Measurements from ENCODE around the gene AUP1. TPM values are rescaled to one million over a fixed set of nuclear protein-coding genes. Genes with fewer than 3 reads are reported as not detected.

The AUP1 gene
- total RNA-seq, 1 experiment from 2014 or later: 151 TPM

- Histone ChIP-seq H3K27me3 (replicated peaks) (no peaks in the 10 kb centered on the region), H3K27ac (0 out of 2 replicates have a peak overlapping the region, but pooled peaks have one; percentile 4), H3K9me3 (replicated peaks) (0 out of 2 replicates have a peak, but pooled peaks cover 7% of the 10 kb centered on the region), H3K36me3 (peaks cover 24% of the 10 kb centered on the region), H3K4me1 (replicated peaks) (peaks cover 34% of the 10 kb centered on the region), H3K4me3 (peak overlapping the region; percentile 65)
- DNase-seq (ENCODE audit: low read depth in 1 of 2, low spot score in 2 of 2): no peak
Measured at GRCh38 chr2:74552914-74553811, 23.7 kb upstream of the AUP1 start.

- H3K36me3 ChIP-seq: peaks cover 24% of the 10 kb centered on the region
- H3K27ac ChIP-seq: no peak overlapping the region
- peaks cover 34% of the 10 kb centered on the region for H3K4me1 ChIP-seq (replicated peaks)
- no peak for DNase-seq (ENCODE audit: low read depth in 1 of 2, low spot score in 2 of 2)
- no peak overlapping the region for H3K4me3 ChIP-seq
- 0 out of 2 replicates have a peak, but pooled peaks cover 7% of the 10 kb centered on the region for H3K9me3 ChIP-seq (replicated peaks)
- H3K27me3 ChIP-seq (replicated peaks): no peaks in the 10 kb centered on the region
Measured at GRCh38 chr2:74551942-74552913, 22.7 kb upstream of the AUP1 start.

GRCh38 chr2:74551530-74551929, 22.0 kb upstream of the AUP1 start:
- H3K4me1 ChIP-seq (replicated peaks): peaks cover 34% of the 10 kb centered on the region

GRCh38 chr2:74550231-74550630, 20.7 kb upstream of the AUP1 start:
- peaks cover 11% of the 10 kb centered on the region for H3K36me3 ChIP-seq
- H3K4me3 ChIP-seq: no peak overlapping the region
- H3K9me3 ChIP-seq (replicated peaks): 0 out of 2 replicates have a peak, but pooled peaks cover 7% of the 10 kb centered on the region
- H3K27me3 ChIP-seq (replicated peaks): no peaks in the 10 kb centered on the region
- DNase-seq (ENCODE audit: low read depth in 1 of 2, low spot score in 2 of 2): no peak
- H3K4me1 ChIP-seq (replicated peaks): peaks cover 25% of the 10 kb centered on the region
- H3K27ac ChIP-seq: no peak overlapping the region

More at GRCh38 chr2:74551530-74551929, 22.0 kb upstream of the AUP1 start:
- Histone ChIP-seq H3K27me3 (replicated peaks) (no peaks in the 10 kb centered on the region), H3K27ac (no peak overlapping the region), H3K36me3 (peaks cover 20% of the 10 kb centered on the region), H3K9me3 (replicated peaks) (0 out of 2 replicates have a peak, but pooled peaks cover 7% of the 10 kb centered on the region), H3K4me3 (no peak overlapping the region)
- no peak for DNase-seq (ENCODE audit: low read depth in 1 of 2, low spot score in 2 of 2)

- peak overlapping the region; percentile 37 for H3K4me3 ChIP-seq
- 0 out of 2 replicates have a peak, but pooled peaks cover 7% of the 10 kb centered on the region for H3K9me3 ChIP-seq (replicated peaks)
- no peak for DNase-seq (ENCODE audit: low read depth in 1 of 2, low spot score in 2 of 2)
- peaks cover 23% of the 10 kb centered on the region for H3K4me1 ChIP-seq (replicated peaks)
- no peaks in the 10 kb centered on the region for H3K27me3 ChIP-seq (replicated peaks)
- H3K27ac ChIP-seq: no peak overlapping the region
- H3K36me3 ChIP-seq: peaks cover 11% of the 10 kb centered on the region
Measured at GRCh38 chr2:74548900-74549826, 19.7 kb upstream of the AUP1 start.

- DNase-seq (ENCODE audit: low read depth in 1 of 2, low spot score in 2 of 2): no peak
- peaks cover 11% of the 10 kb centered on the region for H3K36me3 ChIP-seq
- H3K9me3 ChIP-seq (replicated peaks): 0 out of 2 replicates have a peak, but pooled peaks cover 7% of the 10 kb centered on the region
- peak overlapping the region; percentile 37 for H3K4me3 ChIP-seq
- H3K4me1 ChIP-seq (replicated peaks): peaks cover 19% of the 10 kb centered on the region
- no peak overlapping the region for H3K27ac ChIP-seq
- H3K27me3 ChIP-seq (replicated peaks): no peaks in the 10 kb centered on the region
Measured at GRCh38 chr2:74548285-74548899, 18.9 kb upstream of the AUP1 start.

- Histone ChIP-seq H3K4me3 (no peak overlapping the region), H3K36me3 (peaks cover 11% of the 10 kb centered on the region), H3K27me3 (replicated peaks) (no peaks in the 10 kb centered on the region), H3K27ac (no peak overlapping the region), H3K9me3 (replicated peaks) (0 out of 2 replicates have a peak, but pooled peaks cover 7% of the 10 kb centered on the region), H3K4me1 (replicated peaks) (peaks cover 13% of the 10 kb centered on the region)
- DNase-seq (ENCODE audit: low read depth in 1 of 2, low spot score in 2 of 2): no peak
Measured at GRCh38 chr2:74546004-74546403, 16.5 kb upstream of the AUP1 start.

- peaks cover 8% of the 10 kb centered on the region for H3K36me3 ChIP-seq
- DNase-seq (ENCODE audit: low read depth in 1 of 2, low spot score in 2 of 2): no peak
Measured at GRCh38 chr2:74544634-74545033, 15.1 kb upstream of the AUP1 start.

GRCh38 chr2:74542978-74543377, 13.5 kb upstream of the AUP1 start:
- H3K36me3 ChIP-seq: no peaks in the 10 kb centered on the region
- H3K4me1 ChIP-seq (replicated peaks): no peaks in the 10 kb centered on the region
- no peak for DNase-seq (ENCODE audit: low read depth in 1 of 2, low spot score in 2 of 2)
- H3K27me3 ChIP-seq (replicated peaks): no peaks in the 10 kb centered on the region
- H3K27ac ChIP-seq: no peak overlapping the region
- H3K9me3 ChIP-seq (replicated peaks): no peaks in the 10 kb centered on the region
- no peak overlapping the region for H3K4me3 ChIP-seq

More at GRCh38 chr2:74544634-74545033, 15.1 kb upstream of the AUP1 start:
- Histone ChIP-seq H3K27me3 (replicated peaks) (no peaks in the 10 kb centered on the region), H3K4me1 (replicated peaks) (peaks cover 13% of the 10 kb centered on the region), H3K4me3 (no peak overlapping the region), H3K9me3 (replicated peaks) (0 out of 2 replicates have a peak, but pooled peaks cover 7% of the 10 kb centered on the region), H3K27ac (no peak overlapping the region)

GRCh38 chr2:74540291-74540690, 10.8 kb upstream of the AUP1 start:
- no peak for DNase-seq (ENCODE audit: low read depth in 1 of 2, low spot score in 2 of 2)
- Histone ChIP-seq H3K27me3 (replicated peaks) (no peaks in the 10 kb centered on the region), H3K4me1 (replicated peaks) (no peaks in the 10 kb centered on the region), H3K4me3 (no peak overlapping the region), H3K9me3 (replicated peaks) (no peaks in the 10 kb centered on the region), H3K27ac (no peak overlapping the region), H3K36me3 (no peaks in the 10 kb centered on the region)

GRCh38 chr2:74538881-74539339, 9.4 kb upstream of the AUP1 start:
- no peaks in the 10 kb centered on the region for H3K9me3 ChIP-seq (replicated peaks)
- H3K4me3 ChIP-seq: no peak overlapping the region
- H3K36me3 ChIP-seq: no peaks in the 10 kb centered on the region
- no peaks in the 10 kb centered on the region for H3K27me3 ChIP-seq (replicated peaks)
- H3K27ac ChIP-seq: no peak overlapping the region
- no peaks in the 10 kb centered on the region for H3K4me1 ChIP-seq (replicated peaks)
- DNase-seq (ENCODE audit: low read depth in 1 of 2, low spot score in 2 of 2): no peak

GRCh38 chr2:74537140-74537539, 7.6 kb upstream of the AUP1 start:
- no peaks in the 10 kb centered on the region for H3K27me3 ChIP-seq (replicated peaks)
- no peaks in the 10 kb centered on the region for H3K9me3 ChIP-seq (replicated peaks)
- no peak for DNase-seq (ENCODE audit: low read depth in 1 of 2, low spot score in 2 of 2)
- H3K36me3 ChIP-seq: peaks cover 11% of the 10 kb centered on the region
- H3K27ac ChIP-seq: no peak overlapping the region
- H3K4me1 ChIP-seq (replicated peaks): no peaks in the 10 kb centered on the region
- no peak overlapping the region for H3K4me3 ChIP-seq

Measured in SJSA1 (cell line).